ENCODE results near the gene NCBP1.

The NCBP1 gene

GRCh38 chr9:97625620-97626019, 8.0 kb upstream of the NCBP1 start:
- no peak for DNase-seq

- DNase-seq = no peak
Measured at GRCh38 chr9:97627624-97628023, 6.0 kb upstream of the NCBP1 start.

- DNase-seq = no peak
Measured at GRCh38 chr9:97628668-97629067, 5.0 kb upstream of the NCBP1 start.

GRCh38 chr9:97629156-97629555, 4.5 kb upstream of the NCBP1 start:
- DNase-seq = no peak

GRCh38 chr9:97630591-97630990, 3.0 kb upstream of the NCBP1 start:
- DNase-seq = no peak

- peak; percentile 74 for DNase-seq
Measured at GRCh38 chr9:97632248-97632984, 1.2 kb upstream of the NCBP1 start.

- DNase-seq = no peak
Measured at GRCh38 chr9:97633859-97634490, 354 bp downstream of the NCBP1 start.

GRCh38 chr9:97635026-97635425, 1.4 kb downstream of the NCBP1 start:
- DNase-seq = no peak

- no peak for DNase-seq
Measured at GRCh38 chr9:97636903-97637302, 3.3 kb downstream of the NCBP1 start.

GRCh38 chr9:97638666-97639065, 5.0 kb downstream of the NCBP1 start:
- DNase-seq = no peak

- DNase-seq = no peak
Measured at GRCh38 chr9:97640325-97640724, 6.7 kb downstream of the NCBP1 start.

GRCh38 chr9:97645720-97646119, 12.1 kb downstream of the NCBP1 start:
- no peak for DNase-seq

- DNase-seq = no peak
Measured at GRCh38 chr9:97647996-97648395, 14.4 kb downstream of the NCBP1 start.

- no peak for DNase-seq
Measured at GRCh38 chr9:97651646-97652045, 18.0 kb downstream of the NCBP1 start.

GRCh38 chr9:97658707-97659106, 25.1 kb downstream of the NCBP1 start:
- DNase-seq = no peak

GRCh38 chr9:97659771-97660170, 26.1 kb downstream of the NCBP1 start:
- DNase-seq = peak; percentile 50

- DNase-seq = peak; percentile 67
Measured at GRCh38 chr9:97660340-97660739, 26.7 kb downstream of the NCBP1 start.

GRCh38 chr9:97660847-97661246, 27.2 kb downstream of the NCBP1 start:
- DNase-seq = no peak

GRCh38 chr9:97665742-97666141, 32.1 kb downstream of the NCBP1 start:
- DNase-seq = no peak

- DNase-seq = peak; percentile 7
Measured at GRCh38 chr9:97666907-97667686, 33.5 kb downstream of the NCBP1 start.

- no peak for DNase-seq
Measured at GRCh38 chr9:97668485-97668884, 34.9 kb downstream of the NCBP1 start.

- DNase-seq = no peak
Measured at GRCh38 chr9:97670586-97670985, 37.0 kb downstream of the NCBP1 start.

- DNase-seq = no peak
Measured at GRCh38 chr9:97672403-97672802, 38.8 kb downstream of the NCBP1 start.

- no peak for DNase-seq
Measured at GRCh38 chr9:97673922-97674321, 40.3 kb downstream of the NCBP1 start.
